HG03571 (cell line): Measurements from ENCODE around the gene RRP8.

Source experiments
- ATAC-seq: cut with Tn5 transposase; IDR thresholded peaks from one replicate; pipeline ENCODE4 v1.9.1; 2021; ENCODE audit not compliant: unreplicated experiment

Gene RRP8

DNA sequence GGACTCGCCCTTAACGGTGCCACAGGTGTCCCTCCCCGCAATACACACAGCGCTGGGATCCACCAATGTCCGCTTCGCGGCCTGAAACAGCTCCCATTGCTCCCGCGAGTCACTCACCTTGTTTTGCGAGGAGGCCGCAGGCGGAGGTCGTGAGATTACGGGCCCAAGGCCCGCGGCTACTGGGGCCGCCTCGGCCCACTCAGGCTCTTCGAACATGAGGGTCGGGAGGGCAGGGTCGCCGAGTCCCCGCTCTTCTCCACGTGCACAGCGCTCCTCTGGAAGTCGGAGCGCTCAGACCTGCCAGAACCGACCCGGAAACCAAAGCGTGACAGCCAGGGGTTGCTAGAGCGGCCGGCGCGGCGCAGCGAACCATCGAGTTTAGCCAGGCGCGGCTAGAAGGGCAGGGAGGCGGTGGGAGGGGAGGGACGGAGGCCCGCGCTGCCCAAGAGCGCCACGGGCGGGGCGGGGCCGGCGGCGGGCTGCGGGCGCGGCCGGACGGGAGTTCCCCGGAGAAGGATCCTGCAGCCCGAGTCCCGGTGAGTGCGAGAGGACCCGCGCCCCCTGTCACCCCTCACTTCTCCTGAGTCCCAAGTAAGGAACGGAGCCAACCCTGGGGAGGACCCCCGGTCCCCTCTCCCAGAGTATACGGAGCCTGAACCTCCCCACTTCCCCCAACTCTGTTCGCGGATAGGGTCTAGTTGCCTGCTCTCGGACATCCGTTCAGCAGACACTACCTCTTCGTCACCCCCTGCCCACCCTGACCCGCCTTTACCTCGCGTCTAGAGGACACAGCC, at the start of gene RRP8, which contains the start of gene ILK:
Gene RRP8 (minus strand): TSS at position 330 of the 794 bp plus-strand sequence. CDS start 114 bp downstream, at position 216.
Gene ILK (plus strand): TSS at position 488 of the 794 bp plus-strand sequence. CDS start 498 bp downstream, outside the sequence.
- ATAC-seq = peak; percentile 74

DNA sequence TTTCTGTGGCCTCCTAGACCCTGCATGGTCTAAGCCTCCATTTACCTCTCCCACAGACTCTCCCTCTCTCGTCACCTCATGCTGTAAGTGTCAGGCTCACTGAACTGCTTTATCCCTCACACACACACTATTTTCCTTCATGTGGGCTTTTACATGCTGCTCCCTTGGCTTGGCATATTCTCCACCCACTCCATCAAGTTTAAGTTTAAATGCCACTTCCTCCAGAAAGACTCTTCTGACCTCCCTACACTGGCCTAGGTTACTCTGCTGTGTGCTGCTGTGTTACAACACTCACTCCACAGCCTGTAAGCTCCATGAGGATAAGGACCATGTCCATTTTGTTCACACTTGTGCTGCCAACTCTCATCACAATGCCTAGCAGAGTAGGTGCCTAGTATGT, 49.7 kb upstream of the RRP8 start:
- ATAC-seq = no peak

DNA sequence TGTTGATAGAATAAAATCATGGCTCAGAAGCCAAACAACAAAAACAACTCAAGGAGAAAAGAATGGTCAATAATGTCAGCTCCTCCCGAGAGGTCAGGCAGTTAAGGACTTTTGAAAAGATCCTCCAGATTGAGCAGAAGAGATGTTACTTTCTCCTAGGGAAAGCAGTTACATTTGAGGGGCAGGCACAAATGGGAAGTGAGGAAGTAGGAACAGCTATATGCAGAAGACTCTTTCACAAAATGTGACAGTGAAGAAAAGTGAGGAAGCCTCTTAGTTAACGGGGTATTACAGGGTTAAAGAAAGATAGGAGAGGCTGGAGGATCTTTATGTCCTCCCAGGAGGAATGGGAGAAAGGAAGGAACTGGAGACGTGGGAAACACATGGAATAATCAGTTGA, 48.8 kb upstream of the RRP8 start:
- ATAC-seq = no peak

DNA sequence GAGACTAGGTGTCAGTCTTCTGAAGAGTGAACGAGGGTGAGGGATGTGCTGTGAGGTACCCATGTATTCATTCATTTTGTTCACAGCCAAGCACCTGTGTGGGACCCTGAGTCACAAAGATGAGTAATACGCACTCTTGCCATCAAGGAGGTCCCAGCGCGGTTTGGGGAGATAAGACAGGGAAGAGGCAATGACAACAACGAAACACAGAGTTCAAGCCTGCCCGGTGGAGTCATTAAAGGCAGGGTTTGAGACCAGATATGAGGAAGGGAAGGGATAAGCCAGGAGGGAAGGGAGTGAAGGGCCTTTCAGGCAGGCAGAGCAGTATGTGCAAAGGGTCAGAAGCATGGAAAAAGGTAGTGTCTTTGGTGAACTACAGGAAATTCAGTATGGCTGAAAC, 47.6 kb upstream of the RRP8 start:
- ATAC-seq = no peak

DNA sequence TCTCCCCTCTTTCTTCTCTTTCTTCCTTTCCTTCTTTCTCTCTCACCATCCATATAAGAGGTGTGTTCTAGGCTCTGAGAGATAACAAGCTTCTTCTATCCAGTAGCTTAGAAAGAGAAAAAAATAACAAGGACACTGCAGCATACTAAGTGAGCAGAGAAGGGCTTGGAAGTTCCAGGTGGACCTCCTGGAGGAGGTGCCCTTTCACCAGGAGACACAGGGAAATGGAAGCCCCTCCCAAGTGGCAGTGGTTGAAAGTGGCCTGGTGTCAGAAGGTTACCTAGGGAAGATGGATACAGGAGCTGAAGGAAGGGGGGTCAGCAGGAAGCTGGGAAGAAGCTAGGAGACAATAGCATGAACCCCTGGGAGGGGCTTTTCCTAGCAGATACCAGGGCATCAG, 46.7 kb upstream of the RRP8 start:
- ATAC-seq = no peak

DNA sequence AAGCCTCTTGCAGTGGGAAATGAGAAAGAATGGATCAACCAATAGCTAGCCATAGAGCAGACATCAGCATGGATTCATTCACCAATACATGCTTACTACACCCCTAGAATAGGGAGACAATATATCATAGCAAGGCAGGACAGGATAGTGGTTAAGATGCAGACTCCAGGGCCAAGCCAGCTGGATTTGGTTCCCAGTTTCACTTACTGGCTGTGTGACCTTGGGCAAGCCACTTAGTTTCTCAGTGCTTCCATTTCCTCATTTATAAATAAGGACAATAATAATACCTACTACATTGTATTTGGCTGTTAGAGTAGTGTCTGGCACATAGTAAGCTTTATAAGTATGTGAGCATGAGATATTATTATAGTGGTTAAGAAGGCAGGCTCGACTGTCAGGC, 45.1 kb upstream of the RRP8 start:
- no peak for ATAC-seq

DNA sequence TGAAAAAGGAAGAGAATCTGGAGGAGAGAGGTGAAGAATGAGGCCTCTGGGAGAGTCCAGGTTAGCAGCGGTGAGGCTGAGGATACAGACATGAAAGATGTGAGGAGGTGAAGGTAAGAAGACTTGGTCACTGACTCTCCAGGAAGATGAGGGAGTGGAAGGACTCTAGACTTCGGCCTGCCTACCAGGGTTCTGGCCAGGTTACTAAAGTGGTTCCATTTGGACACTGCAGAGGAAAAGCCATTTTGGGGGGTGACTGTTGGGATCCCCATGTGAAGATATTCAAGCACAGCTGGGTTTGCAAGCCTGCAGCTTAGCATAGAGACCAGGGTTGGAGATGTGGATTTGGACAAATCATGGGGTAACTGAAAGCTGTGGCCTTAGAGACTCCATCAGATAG, 44.4 kb upstream of the RRP8 start:
- no peak for ATAC-seq

DNA sequence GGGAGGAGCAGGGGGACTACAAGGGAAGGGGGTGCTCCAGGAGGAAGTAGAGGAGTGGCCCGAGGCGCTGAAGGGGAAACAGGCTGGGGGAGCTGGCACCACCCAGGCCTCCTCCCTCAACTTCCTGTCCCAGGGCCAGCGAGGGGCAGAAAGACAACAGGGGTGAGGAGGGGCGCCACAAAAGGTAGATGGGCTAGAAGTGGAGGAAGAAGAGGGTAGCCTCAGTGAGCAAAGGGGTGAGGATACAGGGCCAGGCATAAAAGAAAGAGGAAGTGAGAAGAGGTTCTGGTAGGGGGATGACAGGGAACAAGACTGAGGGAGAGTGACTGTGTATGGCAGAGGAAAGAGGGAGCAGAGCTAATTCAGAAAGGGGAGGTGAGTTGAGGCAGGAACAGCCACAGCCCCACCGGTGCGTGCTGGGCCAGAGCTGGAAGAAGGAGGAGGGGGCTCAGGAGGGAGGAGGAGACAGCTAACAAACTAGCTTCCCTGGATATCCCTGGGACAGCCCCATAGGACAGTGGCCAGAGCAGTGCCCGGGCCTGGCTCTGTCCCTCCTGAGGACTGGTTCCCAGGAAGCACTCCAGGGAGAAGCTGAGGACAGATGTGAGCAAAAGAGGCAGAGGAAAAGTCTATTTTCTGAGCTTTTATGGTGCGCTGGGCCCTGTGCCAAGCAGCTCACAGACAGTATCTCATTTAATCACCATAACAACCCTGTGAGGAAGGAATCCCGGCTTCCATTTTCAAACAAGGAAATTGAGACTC, 43.7 kb upstream of the RRP8 start:
- peak; percentile 94 for ATAC-seq

DNA sequence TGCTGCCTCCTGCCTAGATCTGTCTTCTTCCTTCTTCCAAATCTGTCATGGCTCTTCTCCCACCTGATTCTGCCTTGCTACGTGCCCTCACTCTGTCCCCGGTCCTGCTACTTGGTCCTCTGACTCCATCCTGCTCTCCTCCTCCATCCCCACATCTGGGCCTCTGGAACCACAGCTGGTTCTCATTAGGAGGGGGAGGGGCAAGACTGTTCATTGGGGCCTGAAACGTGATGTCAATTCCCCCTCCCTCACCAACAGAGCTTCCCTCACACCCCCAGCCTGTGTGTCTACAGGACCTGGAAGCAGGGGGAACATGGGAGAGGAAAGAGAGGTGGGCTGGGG, 43.1 kb upstream of the RRP8 start:
- ATAC-seq = no peak

DNA sequence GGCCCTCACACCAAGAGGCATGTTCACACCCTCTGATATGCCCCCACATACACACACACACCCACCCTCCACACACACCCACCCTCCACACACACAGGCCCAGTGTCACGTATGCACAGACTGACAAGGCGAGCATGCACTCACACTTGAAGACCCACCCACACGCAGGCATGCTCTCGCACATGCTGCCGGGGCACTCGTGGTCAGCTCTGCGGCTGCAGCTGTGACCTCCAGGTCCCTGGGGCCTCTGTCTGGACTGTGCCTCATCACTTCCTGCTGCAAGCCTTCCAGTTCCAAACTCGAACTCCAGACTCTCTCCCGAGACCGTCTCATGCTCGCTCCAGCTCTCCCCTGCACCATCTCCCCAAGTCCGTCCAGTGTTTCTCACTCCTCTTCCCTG, 42.7 kb upstream of the RRP8 start:
- ATAC-seq = no peak

DNA sequence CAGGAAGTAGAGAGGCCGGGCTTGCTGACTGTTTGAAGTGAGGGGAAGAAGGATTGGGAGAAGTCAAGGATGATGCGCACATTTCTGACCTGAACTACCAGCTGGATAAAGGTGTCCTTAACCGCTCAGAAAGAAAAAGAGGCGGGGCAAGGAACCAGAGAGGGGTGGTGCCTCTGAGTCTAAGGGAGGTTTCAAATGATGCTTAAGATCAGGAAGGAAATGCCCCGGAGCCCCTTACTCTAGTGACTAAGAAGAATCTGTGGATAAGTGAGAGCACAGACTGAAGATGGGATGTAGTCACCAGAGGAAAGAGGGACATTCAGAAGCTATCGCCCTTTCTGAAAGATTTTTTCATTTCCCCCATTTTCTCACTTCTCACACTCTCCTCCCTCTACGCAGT, 39.5 kb upstream of the RRP8 start:
- ATAC-seq = no peak

DNA sequence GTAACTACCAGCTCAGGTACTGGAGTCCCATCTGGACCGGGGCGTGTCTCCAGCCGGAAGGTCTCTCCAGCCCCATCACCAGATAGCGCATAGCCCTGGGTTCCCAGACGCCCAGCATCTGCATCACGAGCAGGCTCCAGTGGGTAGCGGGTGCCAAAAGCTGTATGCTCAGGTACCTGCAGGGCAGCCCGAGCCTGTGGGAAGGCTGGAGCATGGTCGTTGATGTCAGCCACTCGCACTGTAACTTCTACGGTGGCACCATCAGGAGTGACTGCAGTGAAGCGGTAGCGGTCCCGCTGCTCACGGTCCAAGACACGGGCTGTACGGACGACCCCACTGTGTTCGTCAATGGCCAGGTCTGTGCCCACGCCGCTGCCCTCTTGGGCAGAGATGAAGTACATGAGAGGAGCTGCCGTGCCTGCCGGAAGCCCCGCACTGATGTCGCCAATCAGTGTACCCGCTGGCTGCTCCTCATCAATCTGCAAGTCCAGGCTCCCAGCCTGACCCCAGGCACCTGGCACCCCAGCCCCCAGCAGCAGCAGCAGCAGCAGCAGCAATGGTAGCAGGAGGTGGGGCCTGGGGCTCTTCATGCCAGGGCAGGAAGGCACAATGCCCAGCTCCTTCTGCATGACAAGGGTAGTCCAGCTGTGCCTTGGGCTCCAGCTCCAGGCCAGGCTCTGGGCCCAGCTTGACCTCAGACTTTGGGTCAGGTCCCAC, 37.7 kb upstream of the RRP8 start:
- ATAC-seq = no peak

DNA sequence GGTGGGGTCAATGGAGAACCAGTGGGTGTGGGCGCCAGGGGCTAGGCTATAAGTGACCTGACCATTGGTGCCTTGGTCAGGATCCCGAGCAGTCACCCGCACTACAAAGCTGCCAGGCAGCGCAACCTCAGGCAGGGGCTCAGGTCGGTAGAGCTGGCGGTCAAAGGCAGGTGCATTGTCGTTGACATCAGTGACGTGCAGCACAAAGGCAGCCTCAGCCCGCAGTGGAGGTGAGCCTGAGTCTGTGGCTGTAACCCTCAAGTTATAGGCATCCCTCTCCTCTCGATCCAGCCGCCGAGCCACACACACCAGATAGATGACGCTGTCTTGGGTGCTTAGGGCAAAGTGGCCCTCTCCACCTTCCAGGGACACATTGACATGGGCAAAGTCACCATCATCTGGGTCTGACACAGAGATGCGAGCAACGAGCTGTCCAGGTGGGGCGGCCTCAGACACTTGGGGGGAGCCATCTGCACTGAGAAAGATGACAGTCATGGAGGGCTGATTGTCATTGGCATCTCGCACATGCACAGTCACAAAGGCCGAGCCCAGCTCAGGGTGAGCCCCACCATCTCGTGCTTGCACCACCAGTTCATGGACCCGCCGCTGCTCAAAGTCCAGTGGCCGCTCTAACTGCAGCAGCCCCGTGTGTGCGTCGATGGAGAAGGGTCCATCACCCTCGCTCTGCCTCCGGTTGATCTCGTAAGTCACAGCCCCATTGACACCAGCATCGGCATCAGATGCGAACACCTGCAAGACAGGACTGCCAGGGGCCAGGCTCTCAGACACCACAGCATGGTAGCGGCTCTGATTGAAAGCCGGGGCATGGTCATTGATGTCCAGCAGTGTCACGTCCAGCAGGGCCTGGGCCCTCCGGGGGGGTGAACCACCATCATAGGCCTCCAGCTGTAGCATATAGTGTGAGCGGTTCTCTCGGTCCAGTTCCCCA, 36.9 kb upstream of the RRP8 start:
- no peak for ATAC-seq

DNA sequence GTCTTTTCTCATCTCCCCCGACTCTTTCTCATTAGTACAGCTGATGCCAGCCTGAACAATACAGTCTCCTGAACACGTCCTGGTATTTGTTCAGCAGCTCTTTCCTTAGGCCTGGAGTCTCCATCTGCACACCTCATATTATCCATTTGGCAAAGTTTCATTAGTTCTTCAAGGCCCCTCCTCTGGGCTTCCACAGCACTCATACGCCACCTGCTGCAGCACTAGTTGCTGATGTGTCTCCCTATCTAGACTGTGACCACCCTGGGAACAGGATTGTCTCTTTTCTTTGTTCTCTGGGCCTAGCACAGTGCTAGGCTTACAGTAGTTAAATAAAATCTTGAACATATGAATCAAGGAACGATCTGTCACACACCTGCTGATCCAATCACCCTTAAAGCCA, 35.0 kb upstream of the RRP8 start:
- no peak for ATAC-seq

DNA sequence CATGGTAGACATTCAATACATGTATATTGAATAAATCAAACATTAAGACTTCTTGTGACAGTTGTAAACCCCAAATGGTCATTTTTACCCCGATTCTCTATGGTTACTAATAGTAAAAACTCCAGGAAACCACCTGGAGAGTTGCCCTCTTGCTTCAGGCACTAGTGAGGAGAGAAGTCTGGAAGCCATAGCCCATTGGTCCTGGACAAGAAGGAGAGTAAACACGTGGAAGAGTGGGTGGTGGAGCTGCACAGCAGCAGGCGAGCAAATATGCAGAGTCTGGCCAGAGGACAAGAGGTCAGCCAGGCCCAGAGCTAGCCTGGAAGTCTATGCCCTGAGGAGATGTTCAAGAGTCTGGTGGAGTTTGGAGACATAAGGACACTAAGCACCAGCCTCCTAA, 34.5 kb upstream of the RRP8 start:
- ATAC-seq = no peak

DNA sequence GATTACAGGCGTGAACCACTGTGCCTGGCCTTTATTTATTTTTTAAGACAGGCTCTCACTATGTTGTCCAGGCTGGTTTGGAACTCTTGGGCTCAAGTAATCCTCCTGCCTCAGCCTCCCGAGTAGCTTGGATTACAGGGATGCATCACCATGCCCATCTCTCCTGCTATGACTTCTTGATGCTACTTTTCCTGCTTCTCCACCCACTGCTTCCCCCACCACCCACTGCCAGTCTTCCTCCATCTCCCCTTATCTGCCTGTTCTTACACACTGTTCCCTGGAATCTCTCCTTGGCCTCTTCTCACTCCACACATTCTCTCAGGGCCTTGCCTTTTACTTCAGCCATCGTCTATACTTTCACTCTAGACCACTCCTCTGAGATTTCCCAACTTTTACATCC, 33.1 kb upstream of the RRP8 start:
- ATAC-seq = no peak

DNA sequence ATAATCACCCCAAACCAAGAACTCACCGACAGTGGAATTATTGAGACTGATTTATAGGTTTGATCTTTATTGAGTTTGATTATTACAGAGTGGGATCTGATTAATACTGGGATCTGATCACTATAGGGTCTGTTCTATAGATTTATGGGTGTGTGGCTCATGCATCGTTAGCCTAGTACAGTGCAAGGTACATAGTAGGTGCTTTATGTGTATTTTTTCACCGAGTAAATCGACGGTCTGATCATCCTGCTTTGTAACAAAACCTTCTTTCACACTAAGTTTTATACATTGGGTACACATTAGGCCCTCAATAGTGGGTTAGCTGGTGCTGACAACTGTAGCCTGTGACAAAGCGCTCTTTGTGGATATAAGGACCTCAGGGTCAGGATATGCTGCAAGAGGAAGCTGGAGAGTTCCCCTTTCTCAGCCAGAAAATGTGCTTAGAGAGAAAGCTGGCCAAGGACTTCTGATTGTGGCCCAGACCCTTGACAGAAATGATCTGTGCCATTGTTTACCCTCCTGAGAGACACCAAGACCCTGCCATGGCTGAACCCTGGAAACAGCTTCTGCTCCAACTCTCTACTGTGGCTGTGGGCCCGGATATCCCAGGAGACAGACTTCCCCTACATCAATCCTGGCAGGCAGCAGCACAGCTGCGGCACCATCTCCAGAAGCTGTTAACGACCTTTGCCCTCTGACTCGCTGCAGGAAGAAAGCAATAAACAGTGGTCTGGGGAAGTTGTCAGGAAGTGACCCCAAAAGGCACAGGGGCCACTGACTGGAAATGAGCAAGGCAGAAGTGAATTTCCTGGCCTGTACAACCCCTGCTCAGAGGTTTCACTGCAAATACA, 31.9 kb upstream of the RRP8 start:
- ATAC-seq = no peak

DNA sequence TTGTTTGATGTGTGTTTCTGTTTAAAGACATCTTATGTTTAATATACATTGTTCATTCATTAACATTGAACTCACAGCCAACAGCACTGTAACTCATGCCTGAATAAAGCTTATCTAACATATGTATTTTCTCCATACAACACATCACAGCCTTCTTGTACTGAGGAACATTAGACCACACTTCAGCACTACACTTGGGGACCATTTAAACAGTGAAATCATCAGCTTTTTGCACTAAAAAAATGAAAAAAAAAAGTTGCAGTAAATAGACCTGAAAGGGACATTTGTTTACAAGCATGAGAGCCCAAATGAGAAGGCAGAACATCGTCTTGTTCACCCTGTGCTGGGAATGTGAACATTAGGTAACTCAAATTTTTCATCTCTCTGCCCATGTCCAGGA, 31.1 kb upstream of the RRP8 start:
- no peak for ATAC-seq

DNA sequence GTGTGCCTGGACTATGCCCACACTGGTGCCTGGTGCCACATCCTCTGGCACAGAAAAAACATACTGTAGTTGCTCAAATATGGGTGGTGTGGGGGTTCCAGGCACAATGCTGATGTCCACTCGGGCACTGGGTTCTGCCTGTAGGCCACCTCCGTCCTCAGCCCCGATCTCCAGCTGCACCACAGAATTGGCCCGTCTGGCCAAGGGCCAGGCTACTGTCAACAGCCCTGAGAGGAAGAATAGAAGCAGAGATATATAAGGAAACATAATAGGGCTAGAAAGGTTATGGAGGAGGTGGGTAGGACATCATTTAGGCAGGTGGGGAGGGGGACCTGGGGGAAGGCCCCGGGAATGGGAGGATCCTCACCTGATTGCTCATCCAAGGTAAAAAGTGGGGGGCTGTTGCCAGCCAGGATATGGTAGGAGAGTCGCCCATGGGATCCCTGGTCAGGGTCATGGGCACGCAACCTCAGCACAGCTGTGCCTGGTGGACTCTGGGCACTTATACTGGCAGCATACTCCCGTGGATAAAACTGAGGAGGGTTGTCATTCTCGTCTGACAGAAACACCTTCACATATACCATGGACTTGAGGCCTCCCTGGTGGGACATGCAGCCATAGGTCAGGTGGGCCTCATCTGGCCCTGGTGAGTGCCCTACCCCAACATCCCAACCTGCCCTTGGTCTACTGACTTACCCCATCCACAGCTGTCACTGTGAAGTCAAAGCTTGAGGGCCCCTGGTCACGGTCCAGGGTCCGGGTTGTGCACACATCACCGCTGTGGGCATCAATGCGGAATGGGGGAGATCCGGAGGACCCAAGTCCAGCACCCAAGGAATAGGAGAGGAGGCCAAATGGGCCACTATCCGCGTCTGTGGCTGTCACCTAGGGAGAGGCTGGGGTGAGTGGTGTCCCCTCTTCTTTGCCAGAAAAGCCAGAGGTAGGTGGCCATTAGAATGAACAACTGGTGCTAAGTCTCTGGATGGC, 30.3 kb upstream of the RRP8 start:
- ATAC-seq = no peak
